ENCODE results near the gene COG3. TPM values are rescaled to one million over a fixed set of nuclear protein-coding genes. Genes with fewer than 3 reads are reported as not detected.

Gene COG3
- total RNA-seq, 1 experiment from 2014 or later = 23.3 TPM

DNA sequence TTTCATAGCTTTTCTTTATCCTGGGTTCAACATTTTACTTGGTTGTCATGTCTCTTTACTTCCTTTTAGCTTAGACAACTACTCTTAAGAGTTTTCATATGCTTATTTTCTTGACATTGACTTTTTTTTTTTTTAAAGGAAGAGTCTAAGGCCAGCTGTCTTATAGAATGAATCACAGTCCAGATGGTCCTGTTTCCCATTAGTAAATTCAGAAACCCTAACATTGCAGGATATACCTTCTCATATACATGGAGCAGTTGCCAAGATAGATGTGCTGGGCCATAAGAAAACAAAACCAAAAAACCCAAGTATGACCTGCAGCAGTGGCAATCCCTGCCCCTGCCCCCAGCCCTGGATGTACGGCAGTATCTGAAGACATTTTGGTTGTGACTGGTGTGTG is 72.8 kb downstream of the COG3 start:
- H3K27me3 ChIP-seq (ENCODE audit: low read length) = no peaks in the 10 kb centered on the region
- H3K9me2 ChIP-seq (replicated peaks; ENCODE audit: insufficient read depth, low read length) = no peaks in the 10 kb centered on the region
- H3K4me2 ChIP-seq (ENCODE audit: low read depth, low read length, poor library complexity, severe bottlenecking) = no peak overlapping the region
- H3K9me3 ChIP-seq (ENCODE audit: low read length) = no peaks in the 10 kb centered on the region
- no peak overlapping the region for H3K27ac ChIP-seq (ENCODE audit: low read length)
- no peaks in the 10 kb centered on the region for H4K20me1 ChIP-seq (ENCODE audit: insufficient read depth, low read depth, low read length)
- no peaks in the 10 kb centered on the region for H3K79me2 ChIP-seq (ENCODE audit: low read length)
- no peak overlapping the region for H3K4me3 ChIP-seq (ENCODE audit: low read length)
- H2AFZ ChIP-seq (ENCODE audit: low read length) = no peak overlapping the region
- no peak for DNase-seq
- H3K9ac ChIP-seq (ENCODE audit: low read length) = no peak overlapping the region
- H3K36me3 ChIP-seq (ENCODE audit: insufficient read depth, low read length) = peaks cover 16% of the 10 kb centered on the region; the same call in 1 of the 2 replicates
- H3K4me1 ChIP-seq (ENCODE audit: low read length) = no peaks in the 10 kb centered on the region

DNA sequence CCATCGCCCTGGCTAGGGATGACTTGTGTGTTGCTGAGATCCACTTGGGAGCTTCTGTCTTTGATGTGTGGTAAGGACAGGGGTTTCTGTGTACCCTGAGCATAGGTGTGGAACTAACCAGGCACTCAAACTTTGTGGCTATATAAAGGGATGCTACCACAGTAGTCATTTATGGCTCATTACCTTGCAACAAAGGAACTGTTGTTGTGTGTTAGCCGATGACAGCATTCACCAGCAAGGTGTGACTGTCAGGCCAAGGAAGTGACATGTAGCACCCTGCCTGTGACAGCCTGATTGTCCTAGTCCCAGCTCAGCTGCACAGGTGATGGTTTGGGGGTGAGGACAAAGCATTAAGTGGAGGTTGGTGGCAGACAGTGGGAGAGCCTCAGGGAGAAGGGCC is 73.6 kb downstream of the COG3 start:
- no peak overlapping the region for H3K4me2 ChIP-seq (ENCODE audit: low read depth, low read length, poor library complexity, severe bottlenecking)
- no peaks in the 10 kb centered on the region for H3K9me2 ChIP-seq (replicated peaks; ENCODE audit: insufficient read depth, low read length)
- no peaks in the 10 kb centered on the region for H3K4me1 ChIP-seq (ENCODE audit: low read length)
- H3K9ac ChIP-seq (ENCODE audit: low read length) = no peak overlapping the region
- H3K27me3 ChIP-seq (ENCODE audit: low read length) = no peaks in the 10 kb centered on the region
- H4K20me1 ChIP-seq (ENCODE audit: insufficient read depth, low read depth, low read length) = no peaks in the 10 kb centered on the region
- no peak for DNase-seq
- no peaks in the 10 kb centered on the region for H3K9me3 ChIP-seq (ENCODE audit: low read length)
- no peak overlapping the region for H3K27ac ChIP-seq (ENCODE audit: low read length)
- no peak overlapping the region for H2AFZ ChIP-seq (ENCODE audit: low read length)
- peaks cover 16% of the 10 kb centered on the region; the same call in 1 of the 2 replicates for H3K36me3 ChIP-seq (ENCODE audit: insufficient read depth, low read length)
- H3K79me2 ChIP-seq (ENCODE audit: low read length) = no peaks in the 10 kb centered on the region
- H3K4me3 ChIP-seq (ENCODE audit: low read length) = no peak overlapping the region

DNA sequence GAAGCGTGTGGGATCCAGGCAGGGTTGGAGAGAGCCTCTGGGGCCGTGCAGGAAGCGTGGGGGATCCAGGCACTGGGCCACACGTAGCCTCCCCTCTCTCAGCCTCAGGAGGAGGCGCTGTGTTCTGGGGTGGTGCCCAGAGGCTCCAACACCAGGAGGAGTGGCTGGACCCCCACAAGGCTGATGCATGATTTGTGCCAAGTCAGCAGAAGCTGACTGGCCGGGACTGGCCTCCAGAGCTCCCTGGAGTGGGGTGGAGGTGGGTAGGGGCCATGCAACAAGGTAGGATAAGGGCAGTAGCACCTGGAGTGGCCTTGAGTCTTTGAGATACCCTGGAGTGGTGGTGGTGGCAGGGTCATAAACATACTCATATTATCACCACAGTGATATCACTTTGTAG is 75.5 kb downstream of the COG3 start:
- H3K4me3 ChIP-seq (ENCODE audit: low read length) = no peak overlapping the region
- no peaks in the 10 kb centered on the region for H3K4me1 ChIP-seq (ENCODE audit: low read length)
- no peak overlapping the region for H2AFZ ChIP-seq (ENCODE audit: low read length)
- H3K4me2 ChIP-seq (ENCODE audit: low read depth, low read length, poor library complexity, severe bottlenecking) = no peak overlapping the region
- H3K9me2 ChIP-seq (replicated peaks; ENCODE audit: insufficient read depth, low read length) = no peaks in the 10 kb centered on the region
- H3K79me2 ChIP-seq (ENCODE audit: low read length) = no peaks in the 10 kb centered on the region
- H3K9ac ChIP-seq (ENCODE audit: low read length) = no peak overlapping the region
- no peaks in the 10 kb centered on the region for H3K9me3 ChIP-seq (ENCODE audit: low read length)
- DNase-seq = no peak
- no peak overlapping the region for H3K27ac ChIP-seq (ENCODE audit: low read length)
- H4K20me1 ChIP-seq (ENCODE audit: insufficient read depth, low read depth, low read length) = no peaks in the 10 kb centered on the region
- peaks cover 10% of the 10 kb centered on the region; the same call in 1 of the 2 replicates for H3K36me3 ChIP-seq (ENCODE audit: insufficient read depth, low read length)
- H3K27me3 ChIP-seq (ENCODE audit: low read length) = no peaks in the 10 kb centered on the region

DNA sequence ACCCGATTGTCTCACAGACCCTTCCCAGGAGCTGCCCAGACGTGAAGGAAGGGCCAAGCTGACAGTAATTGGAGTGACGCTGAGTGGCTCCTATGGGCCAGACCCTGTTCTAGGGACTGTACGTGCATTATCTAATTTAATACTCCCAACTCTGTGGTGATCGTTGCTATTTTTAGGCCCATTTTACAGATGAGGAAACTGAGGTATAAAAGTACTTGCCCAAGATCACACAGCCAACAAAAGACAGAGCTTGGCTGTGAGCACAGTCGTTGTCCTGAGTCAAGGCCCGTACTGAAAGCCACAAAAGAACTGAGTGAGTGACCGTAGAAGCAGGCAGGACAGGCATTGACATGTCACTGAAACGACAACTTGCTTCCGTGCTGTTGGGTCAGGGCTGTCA is 76.1 kb downstream of the COG3 start:
- Histone ChIP-seq H3K9me2 (replicated peaks; ENCODE audit: insufficient read depth, low read length) (no peaks in the 10 kb centered on the region), H3K36me3 (ENCODE audit: insufficient read depth, low read length) (peaks cover 6% of the 10 kb centered on the region; the same call in 1 of the 2 replicates), H3K27me3 (ENCODE audit: low read length) (no peaks in the 10 kb centered on the region), H3K4me1 (ENCODE audit: low read length) (peaks cover 4% of the 10 kb centered on the region), H3K27ac (ENCODE audit: low read length) (no peak overlapping the region), H3K9ac (ENCODE audit: low read length) (no peak overlapping the region), H3K79me2 (ENCODE audit: low read length) (no peaks in the 10 kb centered on the region), H4K20me1 (ENCODE audit: insufficient read depth, low read depth, low read length) (no peaks in the 10 kb centered on the region), H3K9me3 (ENCODE audit: low read length) (no peaks in the 10 kb centered on the region), H3K4me3 (ENCODE audit: low read length) (no peak overlapping the region), H3K4me2 (ENCODE audit: low read depth, low read length, poor library complexity, severe bottlenecking) (no peak overlapping the region), H2AFZ (ENCODE audit: low read length) (no peak overlapping the region)
- no peak for DNase-seq

DNA sequence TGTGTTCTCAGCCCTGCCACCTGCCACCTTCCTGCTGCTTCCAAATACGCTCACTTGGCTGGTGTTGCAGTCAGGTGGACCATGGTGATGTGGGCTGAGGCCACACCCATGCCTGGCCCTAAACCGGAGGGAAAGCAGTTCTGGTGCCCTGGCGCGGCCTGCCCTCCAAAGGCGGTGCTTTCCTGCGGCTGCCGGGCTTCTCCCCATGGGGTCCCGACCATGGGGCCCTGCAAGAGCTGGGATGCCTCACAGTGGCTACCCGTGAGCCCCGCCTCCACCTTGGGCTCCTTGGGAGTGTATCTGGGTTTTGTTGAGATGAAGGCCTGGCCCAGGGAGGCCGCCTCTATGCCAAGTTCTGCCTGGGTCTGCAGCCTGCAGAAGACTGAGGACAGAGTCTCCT is 77.1 kb downstream of the COG3 start:
- H4K20me1 ChIP-seq (ENCODE audit: insufficient read depth, low read depth, low read length) = 0 out of 2 replicates have a peak, but pooled peaks cover under 1% of the 10 kb centered on the region
- no peaks in the 10 kb centered on the region for H3K9me3 ChIP-seq (ENCODE audit: low read length)
- no peak overlapping the region for H3K4me3 ChIP-seq (ENCODE audit: low read length)
- no peak overlapping the region for H3K4me2 ChIP-seq (ENCODE audit: low read depth, low read length, poor library complexity, severe bottlenecking)
- no peaks in the 10 kb centered on the region for H3K27me3 ChIP-seq (ENCODE audit: low read length)
- H3K36me3 ChIP-seq (ENCODE audit: insufficient read depth, low read length) = no peaks in the 10 kb centered on the region
- H3K4me1 ChIP-seq (ENCODE audit: low read length) = peaks cover 10% of the 10 kb centered on the region
- no peak overlapping the region for H2AFZ ChIP-seq (ENCODE audit: low read length)
- no peak for DNase-seq
- H3K9me2 ChIP-seq (replicated peaks; ENCODE audit: insufficient read depth, low read length) = no peaks in the 10 kb centered on the region
- H3K9ac ChIP-seq (ENCODE audit: low read length) = no peak overlapping the region
- H3K27ac ChIP-seq (ENCODE audit: low read length) = no peak overlapping the region
- H3K79me2 ChIP-seq (ENCODE audit: low read length) = no peaks in the 10 kb centered on the region

DNA sequence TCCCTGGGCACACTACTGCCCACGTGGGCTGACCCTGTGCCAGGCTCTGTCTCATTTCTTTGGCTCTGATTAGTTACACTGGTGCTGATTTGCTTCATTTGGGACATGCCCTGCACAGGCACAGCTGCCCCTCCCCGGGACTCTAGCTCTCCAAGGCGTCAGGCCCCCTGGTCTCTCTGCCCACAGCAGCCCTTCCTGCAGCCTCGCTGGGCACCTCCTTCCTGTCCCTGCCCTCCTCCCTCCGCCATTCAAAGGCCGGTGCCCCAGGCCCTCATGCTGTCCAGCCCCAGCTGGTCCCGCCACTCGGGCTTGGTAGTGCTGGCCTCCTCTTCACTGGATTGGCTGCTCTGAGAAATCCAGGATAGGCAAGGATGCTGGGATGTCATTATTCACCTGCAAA is 77.7 kb downstream of the COG3 start:
- H4K20me1 ChIP-seq (ENCODE audit: insufficient read depth, low read depth, low read length) = 0 out of 2 replicates have a peak, but pooled peaks cover 4% of the 10 kb centered on the region
- no peak overlapping the region for H3K27ac ChIP-seq (ENCODE audit: low read length)
- H3K9me3 ChIP-seq (ENCODE audit: low read length) = no peaks in the 10 kb centered on the region
- H3K36me3 ChIP-seq (ENCODE audit: insufficient read depth, low read length) = no peaks in the 10 kb centered on the region
- H3K4me2 ChIP-seq (ENCODE audit: low read depth, low read length, poor library complexity, severe bottlenecking) = no peak overlapping the region
- no peak overlapping the region for H3K9ac ChIP-seq (ENCODE audit: low read length)
- DNase-seq = no peak
- H2AFZ ChIP-seq (ENCODE audit: low read length) = no peak overlapping the region
- no peaks in the 10 kb centered on the region for H3K27me3 ChIP-seq (ENCODE audit: low read length)
- peaks cover 10% of the 10 kb centered on the region for H3K4me1 ChIP-seq (ENCODE audit: low read length)
- H3K79me2 ChIP-seq (ENCODE audit: low read length) = no peaks in the 10 kb centered on the region
- H3K4me3 ChIP-seq (ENCODE audit: low read length) = no peak overlapping the region
- H3K9me2 ChIP-seq (replicated peaks; ENCODE audit: insufficient read depth, low read length) = no peaks in the 10 kb centered on the region

DNA sequence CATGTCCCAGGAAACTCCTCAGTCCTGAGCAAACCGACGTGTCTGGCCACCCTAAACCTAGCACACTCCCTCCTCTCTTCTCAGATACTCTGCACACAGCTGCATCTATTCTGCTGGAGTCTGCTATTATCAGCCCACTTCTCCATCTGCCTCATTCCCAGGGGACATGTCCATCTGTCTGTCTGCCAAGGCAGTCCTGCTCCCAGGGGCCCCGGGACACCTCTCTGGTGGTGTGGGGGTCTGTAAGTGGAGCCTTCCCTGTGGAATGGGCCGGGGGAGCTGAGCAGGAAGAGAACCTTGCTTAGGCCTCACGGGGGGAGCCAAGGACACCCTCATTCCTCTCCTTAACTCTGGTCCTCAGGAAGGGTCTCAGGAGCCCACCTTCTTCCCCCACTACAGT is 78.1 kb downstream of the COG3 start:
- no peaks in the 10 kb centered on the region for H3K9me2 ChIP-seq (replicated peaks; ENCODE audit: insufficient read depth, low read length)
- H3K9me3 ChIP-seq (ENCODE audit: low read length) = no peaks in the 10 kb centered on the region
- H2AFZ ChIP-seq (ENCODE audit: low read length) = no peak overlapping the region
- no peaks in the 10 kb centered on the region for H3K79me2 ChIP-seq (ENCODE audit: low read length)
- H3K4me2 ChIP-seq (ENCODE audit: low read depth, low read length, poor library complexity, severe bottlenecking) = no peak overlapping the region
- H3K27ac ChIP-seq (ENCODE audit: low read length) = no peak overlapping the region
- H3K4me1 ChIP-seq (ENCODE audit: low read length) = peaks cover 10% of the 10 kb centered on the region
- H3K27me3 ChIP-seq (ENCODE audit: low read length) = no peaks in the 10 kb centered on the region
- no peak for DNase-seq
- H3K4me3 ChIP-seq (ENCODE audit: low read length) = no peak overlapping the region
- no peak overlapping the region for H3K9ac ChIP-seq (ENCODE audit: low read length)
- H4K20me1 ChIP-seq (ENCODE audit: insufficient read depth, low read depth, low read length) = 0 out of 2 replicates have a peak, but pooled peaks cover 4% of the 10 kb centered on the region
- H3K36me3 ChIP-seq (ENCODE audit: insufficient read depth, low read length) = no peaks in the 10 kb centered on the region

DNA sequence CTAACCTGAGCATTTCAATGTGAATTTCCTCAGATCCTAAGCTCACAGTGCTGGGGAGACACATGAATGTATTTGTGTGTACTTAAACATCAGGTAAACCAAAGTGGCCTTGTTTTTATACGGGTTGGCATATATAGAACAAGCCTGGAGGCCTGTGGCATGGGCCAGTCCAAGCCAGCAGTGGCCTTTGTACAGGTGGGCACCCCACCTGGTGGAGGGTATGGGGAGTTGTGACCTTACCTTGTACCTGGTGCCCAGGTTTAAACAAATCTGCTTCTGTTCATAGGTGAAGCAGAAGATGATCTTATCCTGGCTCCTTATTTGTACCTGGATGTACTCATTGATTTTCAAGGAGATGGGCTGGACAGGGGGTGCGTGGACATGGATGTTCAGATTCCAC is 79.8 kb downstream of the COG3 start:
- peaks cover 10% of the 10 kb centered on the region for H3K4me1 ChIP-seq (ENCODE audit: low read length)
- 0 out of 2 replicates have a peak, but pooled peaks cover 6% of the 10 kb centered on the region for H4K20me1 ChIP-seq (ENCODE audit: insufficient read depth, low read depth, low read length)
- H3K79me2 ChIP-seq (ENCODE audit: low read length) = no peaks in the 10 kb centered on the region
- no peaks in the 10 kb centered on the region for H3K36me3 ChIP-seq (ENCODE audit: insufficient read depth, low read length)
- H2AFZ ChIP-seq (ENCODE audit: low read length) = no peak overlapping the region
- no peak overlapping the region for H3K4me2 ChIP-seq (ENCODE audit: low read depth, low read length, poor library complexity, severe bottlenecking)
- H3K9ac ChIP-seq (ENCODE audit: low read length) = no peak overlapping the region
- no peaks in the 10 kb centered on the region for H3K9me2 ChIP-seq (replicated peaks; ENCODE audit: insufficient read depth, low read length)
- no peak overlapping the region for H3K4me3 ChIP-seq (ENCODE audit: low read length)
- no peaks in the 10 kb centered on the region for H3K9me3 ChIP-seq (ENCODE audit: low read length)
- H3K27ac ChIP-seq (ENCODE audit: low read length) = no peak overlapping the region
- no peaks in the 10 kb centered on the region for H3K27me3 ChIP-seq (ENCODE audit: low read length)
- peak; percentile 35 for DNase-seq
